Activated CD4-positive, alpha-beta T cell treated with anti-CD3 and anti-CD28 coated beads for 48 hours (primary cell): Measurements from ENCODE around the gene TLE5.
"Not testable (repeated sequence)": the region's sequence is repeated elsewhere in the genome, so short reads cannot be mapped to it uniquely, and the experiment has no call there.

Experiments used
- DNase-seq: peaks from one replicate; pipeline ENCODE4 v3.0.0-alpha.2; 2020

Gene TLE5

GRCh38 chr19:3041761-3042620 is 20.3 kb downstream of the TLE5 start:
- DNase-seq: no peak

- DNase-seq: no peak
Observed at GRCh38 chr19:3041327-3041726, 21.0 kb downstream of the TLE5 start.

- DNase-seq: no peak
Observed at GRCh38 chr19:3039641-3040077, 22.6 kb downstream of the TLE5 start.

GRCh38 chr19:3039125-3039524 is 23.2 kb downstream of the TLE5 start:
- DNase-seq: no peak

GRCh38 chr19:3038214-3038613 is 24.1 kb downstream of the TLE5 start:
- DNase-seq: no peak

GRCh38 chr19:3036977-3037544 is 25.2 kb downstream of the TLE5 start:
- DNase-seq: not testable (repeated sequence)

GRCh38 chr19:3036119-3036976 is 25.9 kb downstream of the TLE5 start:
- DNase-seq: peak; percentile 89

GRCh38 chr19:3035542-3036118 is 26.7 kb downstream of the TLE5 start:
- DNase-seq: peak; percentile 96

GRCh38 chr19:3034656-3035541 is 27.4 kb downstream of the TLE5 start:
- DNase-seq: peak; percentile 68

- no peak for DNase-seq
Observed at GRCh38 chr19:3034406-3034655, 28.0 kb downstream of the TLE5 start.

GRCh38 chr19:3033595-3034405 is 28.5 kb downstream of the TLE5 start:
- no peak for DNase-seq

GRCh38 chr19:3031607-3031867 is 30.8 kb downstream of the TLE5 start:
- DNase-seq: no peak

- DNase-seq: no peak
Observed at GRCh38 chr19:3029065-3029923, 33.0 kb downstream of the TLE5 start, which contains the start of gene TLE2. Gene TLE2, minus strand, starts transcription at chr19:3029280. Its CDS starts 376 bp downstream, at chr19:3028904.

GRCh38 chr19:3028305-3029064 is 33.8 kb downstream of the TLE5 start:
- no peak for DNase-seq

GRCh38 chr19:3027981-3028304 is 34.4 kb downstream of the TLE5 start:
- DNase-seq: no peak

- DNase-seq: no peak
Observed at GRCh38 chr19:3027292-3027691, 35.0 kb downstream of the TLE5 start.

GRCh38 chr19:3026768-3027167 is 35.5 kb downstream of the TLE5 start:
- DNase-seq: no peak

- DNase-seq: no peak
Observed at GRCh38 chr19:3025549-3025886, 36.8 kb downstream of the TLE5 start.

GRCh38 chr19:3024870-3025548 is 37.3 kb downstream of the TLE5 start:
- DNase-seq: no peak

- DNase-seq: peak; percentile 45
Observed at GRCh38 chr19:3024509-3024869, 37.8 kb downstream of the TLE5 start.
